NCI-H1417 (cell line): ENCODE data around the gene ZNF142.

Experiments used
- DNase-seq, 3 experiments: peaks; one replicate each; lab custom pipeline; 2025; lab: John Stamatoyannopoulos, UW

Gene ZNF142

GRCh38 chr2:218655751-218656150 lies 3.7 kb downstream of the ZNF142 start:
- DNase-seq, result no peak

GRCh38 chr2:218648787-218649100 lies 10.7 kb downstream of the ZNF142 start:
- DNase-seq, result no peak

GRCh38 chr2:218648088-218648786 lies 11.2 kb downstream of the ZNF142 start:
- peak; percentile 3 to 62 (median 29) for DNase-seq

- no peak for DNase-seq
Measured at GRCh38 chr2:218645126-218645525, 14.3 kb downstream of the ZNF142 start.

GRCh38 chr2:218644721-218645120 lies 14.7 kb downstream of the ZNF142 start:
- no peak for DNase-seq

GRCh38 chr2:218643751-218644310 lies 15.6 kb downstream of the ZNF142 start:
- DNase-seq, result no peak

- DNase-seq, result no peak
Measured at GRCh38 chr2:218642786-218643185, 16.6 kb downstream of the ZNF142 start.

GRCh38 chr2:218642121-218642656 lies 17.2 kb downstream of the ZNF142 start:
- no peak for DNase-seq

GRCh38 chr2:218638372-218638771 lies 21.1 kb downstream of the ZNF142 start:
- no peak for DNase-seq

GRCh38 chr2:218635719-218636118 lies 23.7 kb downstream of the ZNF142 start:
- no peak for DNase-seq

GRCh38 chr2:218631837-218632236 lies 27.6 kb downstream of the ZNF142 start:
- no peak for DNase-seq

- no peak for DNase-seq
Measured at GRCh38 chr2:218627939-218628338, 31.5 kb downstream of the ZNF142 start.

GRCh38 chr2:218626369-218626768 lies 33.1 kb downstream of the ZNF142 start:
- no peak for DNase-seq

GRCh38 chr2:218623366-218623705 lies 36.1 kb downstream of the ZNF142 start:
- DNase-seq, result no peak

- no peak for DNase-seq
Measured at GRCh38 chr2:218622606-218623365, 36.6 kb downstream of the ZNF142 start.

- no peak for DNase-seq
Measured at GRCh38 chr2:218621007-218621406, 38.4 kb downstream of the ZNF142 start.

GRCh38 chr2:218618102-218618860 lies 41.1 kb downstream of the ZNF142 start:
- DNase-seq, result no peak

- no peak for DNase-seq
Measured at GRCh38 chr2:218615868-218616315, 43.5 kb downstream of the ZNF142 start.

GRCh38 chr2:218607436-218608115 lies 51.8 kb downstream of the ZNF142 start, which contains the start of gene PLCD4:
Gene PLCD4, plus strand, starts transcription at chr2:218607899. Its CDS starts 7,841 bp downstream, at chr2:218615740.
- DNase-seq, result peak in 1 of 3 experiments; percentile 8

GRCh38 chr2:218605432-218605831 lies 54.0 kb downstream of the ZNF142 start:
- DNase-seq, result no peak
